Loucy (cell line): Measurements from ENCODE around the gene NOX4.

Experiments
- H2AFZ ChIP-seq: fragments of 200-600 bp; sonication (generic); 2 replicates; pipeline ENCODE4 v1.6.0; 2016; ENCODE audit warnings: antibody characterized with exemption, mild to moderate bottlenecking, low read length, moderate library complexity
- H3F3A ChIP-seq: fragments of 200-600 bp; 2 replicates; pipeline ENCODE4 v1.6.0; 2016; ENCODE audit warnings: antibody characterized with exemption, low read depth, mild to moderate bottlenecking
- H3K27me3 ChIP-seq: fragments of 200-600 bp; sonication (generic); 2 replicates; pipeline ENCODE4 v1.6.1; 2014; ENCODE audit warnings: low read length, mild to moderate bottlenecking; ENCODE audit not compliant: insufficient read depth, poor library complexity, severe bottlenecking
- H3K36me3 ChIP-seq: fragments of 200-600 bp; sonication (generic); 2 replicates; pipeline ENCODE4 v1.6.1; 2016; ENCODE audit warnings: low read length; ENCODE audit not compliant: insufficient read depth
- H3K4me1 ChIP-seq: fragments of 200-600 bp; sonication (generic); 2 replicates; pipeline ENCODE4 v1.5.1; 2014; ENCODE audit warnings: low read length, mild to moderate bottlenecking; ENCODE audit not compliant: insufficient read depth, poor library complexity, severe bottlenecking
- H3K4me2 ChIP-seq: fragments of 200-600 bp; sonication (generic); 2 replicates; pipeline ENCODE4 v1.6.0; 2014; ENCODE audit warnings: antibody characterized with exemption, low read length, low read depth, mild to moderate bottlenecking; ENCODE audit not compliant: poor library complexity, severe bottlenecking
- H3K4me3 ChIP-seq: fragments of 200-600 bp; sonication (generic); 2 replicates; pipeline ENCODE4 v1.5.1; 2014; ENCODE audit warnings: low read length, mild to moderate bottlenecking, mixed read lengths; ENCODE audit not compliant: poor library complexity, severe bottlenecking
- H3K79me2 ChIP-seq: fragments of 200-600 bp; sonication (generic); 2 replicates; pipeline ENCODE4 v1.6.1; 2014; ENCODE audit warnings: low read length; ENCODE audit not compliant: insufficient read depth
- H3K9ac ChIP-seq: fragments of 200-600 bp; sonication (generic); 2 replicates; pipeline ENCODE4 v1.6.0; 2014; ENCODE audit warnings: mild to moderate bottlenecking, low read depth, low read length, moderate library complexity; ENCODE audit not compliant: poor library complexity, severe bottlenecking
- H3K9me2 ChIP-seq: fragments of 200-600 bp; sonication (generic); replicated peaks from 2 replicates; pipeline ENCODE4 v1.6.1; 2016; ENCODE audit warnings: low read depth, low read length, mixed read lengths
- H3K9me3 ChIP-seq: fragments of 200-600 bp; sonication (generic); 2 replicates; pipeline ENCODE4 v1.6.1; 2014; ENCODE audit warnings: mild to moderate bottlenecking, antibody characterized with exemption, low read length, low read depth; ENCODE audit not compliant: insufficient read depth
- H4K20me1 ChIP-seq: fragments of 200-600 bp; sonication (generic); 2 replicates; pipeline ENCODE4 v1.6.0; 2014; ENCODE audit warnings: antibody characterized with exemption, low read length, mild to moderate bottlenecking; ENCODE audit not compliant: insufficient read depth, poor library complexity, severe bottlenecking
- EZH2phosphoT487 ChIP-seq: fragments of 200-600 bp; IDR thresholded peaks from 2 replicates; pipeline ENCODE4 v1.6.1; 2018; ENCODE audit warnings: antibody characterized with exemption, mild to moderate bottlenecking, moderate library complexity, borderline replicate concordance
- TF ChIP-seq, protein P1 (sequence below): fragments of 200-600 bp; sonication (generic); conservative IDR thresholded peaks from 2 replicates; pipeline ENCODE4 v1.5.1; 2014; ENCODE audit warnings: mild to moderate bottlenecking, antibody characterized with exemption, low read length

Gene NOX4

GRCh38 chr11:89521792-89522191 is 30.6 kb upstream of the NOX4 start:
- no peaks in the 10 kb centered on the region for H4K20me1 ChIP-seq
- H3K9me3 ChIP-seq: no peaks in the 10 kb centered on the region
- H3K4me2 ChIP-seq: no peak overlapping the region
- no peak overlapping the region for H3K9ac ChIP-seq
- H3K4me1 ChIP-seq: no peaks in the 10 kb centered on the region
- no peak overlapping the region for H3K4me3 ChIP-seq
- H3K27me3 ChIP-seq: no peaks in the 10 kb centered on the region
- no peaks in the 10 kb centered on the region for H3K79me2 ChIP-seq
- no peaks in the 10 kb centered on the region for H3K36me3 ChIP-seq
- no peaks in the 10 kb centered on the region for H3F3A ChIP-seq
- TF ChIP-seq, protein P1, sequence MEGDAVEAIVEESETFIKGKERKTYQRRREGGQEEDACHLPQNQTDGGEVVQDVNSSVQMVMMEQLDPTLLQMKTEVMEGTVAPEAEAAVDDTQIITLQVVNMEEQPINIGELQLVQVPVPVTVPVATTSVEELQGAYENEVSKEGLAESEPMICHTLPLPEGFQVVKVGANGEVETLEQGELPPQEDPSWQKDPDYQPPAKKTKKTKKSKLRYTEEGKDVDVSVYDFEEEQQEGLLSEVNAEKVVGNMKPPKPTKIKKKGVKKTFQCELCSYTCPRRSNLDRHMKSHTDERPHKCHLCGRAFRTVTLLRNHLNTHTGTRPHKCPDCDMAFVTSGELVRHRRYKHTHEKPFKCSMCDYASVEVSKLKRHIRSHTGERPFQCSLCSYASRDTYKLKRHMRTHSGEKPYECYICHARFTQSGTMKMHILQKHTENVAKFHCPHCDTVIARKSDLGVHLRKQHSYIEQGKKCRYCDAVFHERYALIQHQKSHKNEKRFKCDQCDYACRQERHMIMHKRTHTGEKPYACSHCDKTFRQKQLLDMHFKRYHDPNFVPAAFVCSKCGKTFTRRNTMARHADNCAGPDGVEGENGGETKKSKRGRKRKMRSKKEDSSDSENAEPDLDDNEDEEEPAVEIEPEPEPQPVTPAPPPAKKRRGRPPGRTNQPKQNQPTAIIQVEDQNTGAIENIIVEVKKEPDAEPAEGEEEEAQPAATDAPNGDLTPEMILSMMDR: no peak
- no peaks in the 10 kb centered on the region for H3K9me2 ChIP-seq
- no peak overlapping the region for H2AFZ ChIP-seq

- H3F3A ChIP-seq: no peaks in the 10 kb centered on the region
- H3K79me2 ChIP-seq: no peaks in the 10 kb centered on the region
- no peaks in the 10 kb centered on the region for H4K20me1 ChIP-seq
- no peaks in the 10 kb centered on the region for H3K9me3 ChIP-seq
- H3K9ac ChIP-seq: no peak overlapping the region
- H3K4me1 ChIP-seq: no peaks in the 10 kb centered on the region
- H3K36me3 ChIP-seq: no peaks in the 10 kb centered on the region
- no peak overlapping the region for H2AFZ ChIP-seq
- H3K4me3 ChIP-seq: no peak overlapping the region
- H3K27me3 ChIP-seq: no peaks in the 10 kb centered on the region
- H3K9me2 ChIP-seq: no peaks in the 10 kb centered on the region
- TF ChIP-seq, protein P1: no peak
- no peak for TF ChIP-seq EZH2phosphoT487
- no peak overlapping the region for H3K4me2 ChIP-seq
These were observed 30.1 kb upstream of the NOX4 start for GRCh38 chr11:89521294-89521693.

- H3K9ac ChIP-seq: no peak overlapping the region
These were observed 25.3 kb upstream of the NOX4 start for GRCh38 chr11:89516496-89516895.

More at GRCh38 chr11:89516496-89516895, 25.3 kb upstream of the NOX4 start:
- Histone ChIP-seq H2AFZ (no peak overlapping the region), H4K20me1 (no peaks in the 10 kb centered on the region), H3K27me3 (no peaks in the 10 kb centered on the region), H3K36me3 (no peaks in the 10 kb centered on the region), H3K4me1 (no peaks in the 10 kb centered on the region), H3K4me2 (no peak overlapping the region), H3K9me3 (no peaks in the 10 kb centered on the region), H3K79me2 (no peaks in the 10 kb centered on the region), H3F3A (no peaks in the 10 kb centered on the region), H3K4me3 (no peak overlapping the region), H3K9me2 (no peaks in the 10 kb centered on the region)
- TF ChIP-seq, protein P1: no peak
- no peak for TF ChIP-seq EZH2phosphoT487
